Uterus (tissue), 2 donors: Measurements from ENCODE around the gene MMP25.

Source experiments
- CTCF ChIP-seq, 4 experiments: fragments of 200-600 bp in 2 of 4; fragments of 450-650 bp in 2 of 4; sonication (generic) in 2 of 4; IDR thresholded peaks; one replicate each; pipeline ENCODE4 v1.5.1; 2016 to 2019; ENCODE audit warnings: antibody characterized with exemption in 4 of 4, mild to moderate bottlenecking in 2 of 4, moderate library complexity in 1 of 4
- POLR2A ChIP-seq, 2 donors: fragments of 450-650 bp; IDR thresholded peaks; one replicate each; pipeline ENCODE4 v1.6.1; 2016; ENCODE audit warnings: antibody characterized with exemption in 2 of 2, mild to moderate bottlenecking in 1 of 2, moderate library complexity in 1 of 2

- TF ChIP-seq CTCF (IDR thresholded peaks at IDR 0.05), result no peak
- TF ChIP-seq POLR2A (IDR thresholded peaks at IDR 0.05), result no peak
Observed at GRCh38 chr16:3044708-3045107, 1.7 kb upstream of the MMP25 start.
